Heart left ventricle (tissue), 16 donors: ENCODE results near the gene KLK1. TPM values are rescaled to one million over a fixed set of nuclear protein-coding genes. Genes with fewer than 3 reads are reported as not detected.
"Not testable (repeated sequence)": the region's sequence is repeated elsewhere in the genome, so short reads cannot be mapped to it uniquely, and the experiment has no call there.

Experiments
- ATAC-seq, 4 donors: fragments of 200-7000 bp; cut with Tn5 transposase; one replicate each; pipeline ENCODE4 v1.9.1; 2020 to 2022; ENCODE audit warnings: moderate library complexity in 4 of 4, mild to moderate bottlenecking in 3 of 4, moderate number of reproducible peaks in 1 of 4
- DNase-seq, 5 donors: peaks; one replicate each; pipeline ENCODE4 v3.0.0-alpha.2; 2020
- H3K27ac ChIP-seq, 12 donors: fragments of 200-600 bp; sonication (generic) in 4 of 12; one replicate each; pipeline versions ENCODE4 v1.5.0 to v1.8.0; 2016 to 2022; ENCODE audit warnings: mild to moderate bottlenecking in 2 of 12
- H3K27me3 ChIP-seq, 9 donors: fragments of 200-600 bp; sonication (generic) in 2 of 9; one replicate each; pipeline versions ENCODE4 v1.5.1 to v1.8.0; 2016 to 2022; ENCODE audit warnings: mild to moderate bottlenecking in 3 of 9
- H3K36me3 ChIP-seq, 9 donors: fragments of 200-600 bp; sonication (generic) in 2 of 9; one replicate each; pipeline versions ENCODE4 v1.5.0 to v1.8.0; 2018 to 2022; ENCODE audit warnings: mild to moderate bottlenecking in 2 of 9
- H3K4me1 ChIP-seq, 12 donors: fragments of 200-600 bp; sonication (generic) in 4 of 12; one replicate each; pipeline versions ENCODE4 v1.5.0 to v1.8.0; 2016 to 2022; ENCODE audit warnings: mild to moderate bottlenecking in 3 of 12
- H3K4me3 ChIP-seq, 12 donors: fragments of 200-600 bp; sonication (generic) in 4 of 12; one replicate each; pipeline versions ENCODE4 v1.5.0 to v1.8.0; 2017 to 2022; ENCODE audit warnings: mild to moderate bottlenecking in 9 of 12, moderate library complexity in 4 of 12
- H3K9me3 ChIP-seq, 12 donors: fragments of 200-600 bp; sonication (generic) in 4 of 12; one replicate each; pipeline versions ENCODE4 v1.5.0 to v1.8.0; 2016 to 2022; ENCODE audit warnings: mild to moderate bottlenecking in 1 of 12
- POLR2A ChIP-seq, 2 donors: fragments of 450-650 bp; IDR thresholded peaks; one replicate each; pipeline ENCODE4 v1.6.1; 2017; ENCODE audit warnings: antibody characterized with exemption in 2 of 2, mild to moderate bottlenecking in 2 of 2, moderate library complexity in 2 of 2
- WGBS, 4 donors: extraction: QIAGEN DNeasy Blood & Tissue Kit in 2 of 4; methylation state at CpG; one replicate each; pipeline versions ENCODE4 v1.1.5 to v1.1.7; 2013 to 2018; 5-methylcytosine and 5-hydroxymethylcytosine counted together
- intact Hi-C, 10 donors: fragments of 100-400 bp; cut with DNase I; formaldehyde crosslinking; loops; one replicate each; pipeline versions ENCODE4 v1.11.1 to v1.14.2; 2022
- polyA plus RNA-seq, 2 donors: library from polyadenylated mRNA; stranded (reverse); fragments of 200-250 nt; gene quantifications; one replicate each; pipeline ENCODE4 v1.2.3, GENCODE V29; 2013
- total RNA-seq, 9 donors: library from RNA; depleted of rRNA in 2 of 9; stranded (reverse); fragments of >200 nt in 2 of 9; fragmentation: NEBNext Ultra II Directional in 3 of 9; extraction: Animal tissue kit (Norgen Biotek cat#: 25700) in 3 of 9; gene quantifications; one replicate each; pipeline versions ENCODE4 v1.1.0 to v1.2.4, GENCODE V29; 2016 to 2023
- TF ChIP-seq, protein P1 (sequence below), 12 donors: fragments of 200-600 bp; sonication (generic) in 4 of 12; IDR thresholded peaks; one replicate each; pipeline versions ENCODE4 v1.5.0 to v1.8.0; 2018 to 2022; ENCODE audit warnings: antibody characterized with exemption in 12 of 12, mild to moderate bottlenecking in 5 of 12
- donor health status: ischemic (EF 13 %, LVEDD 7.1; RV severe dilation, severe dysfunction).
- donor health status: healthy with polysubstance abuse.
- donor health status: DM: no; HTN: yes; CAD: no.
- donor health status: DM: no; HTN: no; CAD: no.
- donor health status: ischemic (EF 25% LVEDD 6.9; RV normal size, moderate dysfunction).
- donor health status: ischemic (EF 25% LVEDD 5.7; RV mildly dilated, moderate dysfunction).
- donor health status: healthy.
- donor health status: DM: yes; HTN: yes; CAD: no.
- donor health status: ischemic (EF 35%, LVEDD 5.7; RV mildly dilated, moderate dysfunction).
- donor health status: nonischemic (EF 11% LVEDD 7.7; RV severe dilation, severe dysfunction).
- donor health status: DM: yes; HTN: yes; CAD: no.
- donor health status: PGD.
- donor health status: ischemic (EF 29% LVEDD 5.4; RV normal size, mild dysfunction).
- donor health status: nonischemic (EF 23%, LVEDD 6.1; RV moderate dilation, normal function).

Gene KLK1
- total and polyA plus RNA-seq, 11 donors, result 0.50 to 1.4 (median 0.58) TPM; not detected in 5

DNA sequence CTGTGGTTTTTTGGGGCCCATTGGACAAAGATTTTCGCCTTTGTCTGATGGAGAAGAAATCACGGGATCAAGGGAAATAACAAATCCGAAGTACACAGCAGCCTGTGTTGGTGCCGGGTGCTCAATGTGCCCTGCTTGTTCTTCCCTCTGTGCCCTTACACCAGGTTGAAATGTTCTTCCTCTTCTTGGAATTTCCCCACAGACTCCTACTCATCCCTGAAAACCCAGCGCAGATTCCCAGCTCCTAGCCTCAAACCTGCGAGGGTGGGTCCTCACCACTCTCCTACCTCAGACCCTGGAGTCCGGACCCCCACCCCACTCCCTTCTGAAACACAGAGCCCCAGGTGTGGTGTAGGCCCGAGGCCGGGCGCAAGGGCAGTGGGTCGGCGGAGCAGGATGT, 38.3 kb downstream of the KLK1 start:
- intact Hi-C loops, result loop anchor here in 4 of 10 donors (2.0 to 10.0 kb wide), 4 partner anchors 81 to 429 kb away; no protein-coding TSS in a partner anchor
- Histone ChIP-seq H3K4me1 (peaks cover 0 to 6% (median 0%) of the 10 kb centered on the region in 12 donors), H3K9me3 (no peaks in the 10 kb centered on the region), H3K36me3 (no peaks in the 10 kb centered on the region), H3K4me3 (no peak overlapping the region), H3K27me3 (peaks cover 9 to 31% (median 22%) of the 10 kb centered on the region in 9 donors), H3K27ac (no peak overlapping the region)
- WGBS, 4 donors, result 86 to 94% (median 89%) methylated on average over 11 to 12 of the region's 12 CpGs
- TF ChIP-seq, protein P1, sequence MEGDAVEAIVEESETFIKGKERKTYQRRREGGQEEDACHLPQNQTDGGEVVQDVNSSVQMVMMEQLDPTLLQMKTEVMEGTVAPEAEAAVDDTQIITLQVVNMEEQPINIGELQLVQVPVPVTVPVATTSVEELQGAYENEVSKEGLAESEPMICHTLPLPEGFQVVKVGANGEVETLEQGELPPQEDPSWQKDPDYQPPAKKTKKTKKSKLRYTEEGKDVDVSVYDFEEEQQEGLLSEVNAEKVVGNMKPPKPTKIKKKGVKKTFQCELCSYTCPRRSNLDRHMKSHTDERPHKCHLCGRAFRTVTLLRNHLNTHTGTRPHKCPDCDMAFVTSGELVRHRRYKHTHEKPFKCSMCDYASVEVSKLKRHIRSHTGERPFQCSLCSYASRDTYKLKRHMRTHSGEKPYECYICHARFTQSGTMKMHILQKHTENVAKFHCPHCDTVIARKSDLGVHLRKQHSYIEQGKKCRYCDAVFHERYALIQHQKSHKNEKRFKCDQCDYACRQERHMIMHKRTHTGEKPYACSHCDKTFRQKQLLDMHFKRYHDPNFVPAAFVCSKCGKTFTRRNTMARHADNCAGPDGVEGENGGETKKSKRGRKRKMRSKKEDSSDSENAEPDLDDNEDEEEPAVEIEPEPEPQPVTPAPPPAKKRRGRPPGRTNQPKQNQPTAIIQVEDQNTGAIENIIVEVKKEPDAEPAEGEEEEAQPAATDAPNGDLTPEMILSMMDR (IDR thresholded peaks at IDR 0.05), result no peak
- no peak for TF ChIP-seq POLR2A (IDR thresholded peaks at IDR 0.05)
- ATAC-seq (no peak), DNase-seq (no peak)

DNA sequence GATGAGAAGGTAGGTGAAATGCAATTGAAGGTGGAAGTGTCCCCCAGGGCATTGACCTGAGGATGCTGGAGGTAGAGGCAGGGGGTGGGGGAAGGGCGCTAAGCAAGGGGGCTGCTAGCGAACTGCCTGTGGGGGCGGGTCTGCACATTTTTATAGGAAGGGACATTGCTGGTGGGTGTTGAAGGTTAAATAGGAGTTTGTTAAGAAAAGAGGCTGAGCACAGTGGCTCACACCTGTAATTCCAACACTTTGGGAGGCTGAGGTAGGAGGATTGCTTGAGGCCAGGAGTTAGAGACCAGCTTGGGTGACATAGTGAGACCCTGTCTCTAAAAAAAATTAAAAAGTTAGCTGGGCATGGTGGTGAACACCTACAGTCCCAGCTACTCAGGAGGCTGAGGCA, 38.9 kb downstream of the KLK1 start:
- DNase-seq, result no peak
- ATAC-seq, result no peak
- Histone ChIP-seq H3K4me1 (peaks cover 0 to 6% (median 0%) of the 10 kb centered on the region in 12 donors), H3K4me3 (no peak overlapping the region), H3K9me3 (no peaks in the 10 kb centered on the region), H3K36me3 (no peaks in the 10 kb centered on the region), H3K27ac (no peak overlapping the region), H3K27me3 (peaks cover 15 to 37% (median 28%) of the 10 kb centered on the region in 9 donors)
- WGBS, 4 donors, result 93 to 98% (median 96%) methylated on average over 3 of the region's 3 CpGs
- TF ChIP-seq POLR2A (IDR thresholded peaks at IDR 0.05), result no peak
- TF ChIP-seq, protein P1 (IDR thresholded peaks at IDR 0.05), result no peak
- intact Hi-C loops, result loop anchor here in 9 of 10 donors (2.0 to 10.0 kb wide), 10 partner anchors 77 to 428 kb away; partner anchors contain the start of gene NAPSA (in 4 of the 9)

DNA sequence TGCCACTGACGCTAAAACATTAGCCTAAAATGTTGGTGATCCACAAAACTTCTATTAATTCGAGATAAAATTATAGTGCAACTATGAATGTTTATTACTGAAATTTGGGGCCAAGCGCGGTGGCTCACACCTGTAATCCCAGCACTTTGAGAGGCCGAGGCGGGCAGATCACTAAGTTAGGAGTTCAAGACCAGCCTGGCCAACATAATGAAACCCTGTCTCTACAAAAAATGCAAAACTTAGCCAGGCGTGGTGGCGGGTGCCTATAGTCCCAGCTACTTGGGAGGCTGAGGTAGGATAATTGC, 39.8 kb downstream of the KLK1 start:
- H3K27me3 ChIP-seq, result peaks cover 18 to 46% (median 37%) of the 10 kb centered on the region in 9 donors
- H3K4me3 ChIP-seq, ATAC-seq, H3K4me1 ChIP-seq, DNase-seq, H3K36me3 ChIP-seq, H3K27ac ChIP-seq, H3K9me3 ChIP-seq: not testable (repeated sequence)
- intact Hi-C loops, result loop anchor here (1.0 to 10.0 kb wide), 16 partner anchors 76 to 427 kb away; partner anchors contain the start of gene NAPSA (in 4 of the 10)
- 32 to 39% (median 35%) methylated on average over 8 of the region's 8 CpGs for WGBS, 4 donors

DNA sequence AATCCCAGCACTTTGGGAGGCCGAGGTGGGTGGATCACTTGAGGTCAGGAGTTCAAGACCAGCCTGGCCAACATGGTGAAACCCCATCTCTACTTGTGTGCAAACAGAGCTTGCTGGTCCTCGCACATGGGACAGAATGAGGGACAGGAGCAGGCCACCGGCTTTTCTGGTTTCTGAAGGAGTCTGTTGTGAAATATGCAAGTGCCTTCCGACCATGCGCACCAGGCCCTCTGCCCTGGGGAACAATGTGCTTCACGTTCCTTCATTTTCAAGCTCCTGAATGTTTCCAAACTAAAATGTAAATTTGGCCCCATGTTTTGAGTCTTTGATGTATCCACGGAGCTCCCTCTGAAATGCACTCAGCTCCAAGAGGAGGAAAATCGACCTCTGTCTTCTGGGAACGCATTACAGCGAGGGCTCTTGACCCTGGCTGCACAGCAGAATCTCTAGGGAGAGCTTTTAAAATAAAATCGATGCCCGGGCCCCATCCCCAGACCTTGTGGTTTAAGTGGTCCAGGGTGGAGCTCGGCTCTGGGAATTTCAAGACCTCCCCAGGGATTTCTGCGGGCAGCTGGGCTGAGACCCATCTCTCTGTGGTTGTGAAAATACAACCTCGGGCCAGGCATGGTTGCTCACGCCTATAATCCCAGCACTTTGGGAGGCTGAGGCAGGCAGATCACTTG, 42.7 kb downstream of the KLK1 start:
- no peak for ATAC-seq
- peaks cover 0 to 6% (median 0%) of the 10 kb centered on the region in 12 donors for H3K4me1 ChIP-seq
- TF ChIP-seq, protein P1 (IDR thresholded peaks at IDR 0.05), result no peak
- TF ChIP-seq POLR2A (IDR thresholded peaks at IDR 0.05), result no peak
- 60 to 70% (median 64%) methylated on average over 15 to 16 of the region's 16 CpGs for WGBS, 4 donors
- no peak overlapping the region for H3K4me3 ChIP-seq
- H3K27me3 ChIP-seq, result peaks cover 28 to 75% (median 59%) of the 10 kb centered on the region in 9 donors
- peaks cover 0 to 8% (median 1%) of the 10 kb centered on the region in 12 donors for H3K9me3 ChIP-seq
- H3K36me3 ChIP-seq, result no peaks in the 10 kb centered on the region
- intact Hi-C loops, result loop anchor here in 9 of 10 donors (5.0 to 10.0 kb wide), 8 partner anchors 74 to 424 kb away; partner anchors contain the start of gene NAPSA (in 4 of the 9)
- no peak overlapping the region for H3K27ac ChIP-seq
- no peak for DNase-seq
